CD8-positive, alpha-beta memory T cell (primary cell): ENCODE measurements around the gene LRP5. TPM values are rescaled to one million over a fixed set of nuclear protein-coding genes. Genes with fewer than 3 reads are reported as not detected.

Experiments used
- CTCF ChIA-PET: fragments of 350-600 bp; sonication (Branson Sonifier 250); formaldehyde crosslinking; loops from one replicate; lab custom pipeline; 2021; ENCODE audit warnings: antibody characterized with exemption; lab: Charles Lee
- POLR2A ChIA-PET: fragments of 350-600 bp; sonication (Branson Sonifier 250); formaldehyde crosslinking; loops from one replicate; lab custom pipeline; 2021; ENCODE audit warnings: antibody characterized with exemption; lab: Charles Lee
- DNase-seq, 5 donors: peaks; one replicate each; pipeline versions ENCODE4 v3.0.0 to v3.0.0-alpha.2; 2020 to 2022; ENCODE audit warnings: mixed read lengths in 1 of 5
- H3K27ac ChIP-seq: one replicate; pipeline ENCODE4 v1.7.0; 2013; ENCODE audit warnings: low read depth, mild to moderate bottlenecking, low read length, moderate library complexity
- H3K27me3 ChIP-seq: 2 replicates; pipeline ENCODE4 v1.7.0; 2013; ENCODE audit warnings: low read length, mild to moderate bottlenecking; ENCODE audit not compliant: insufficient read depth, poor library complexity, severe bottlenecking
- H3K36me3 ChIP-seq: 2 replicates; pipeline ENCODE4 v1.7.0; 2013; ENCODE audit warnings: mild to moderate bottlenecking, low read length, moderate library complexity; ENCODE audit not compliant: insufficient read depth
- H3K4me1 ChIP-seq: 2 replicates; pipeline ENCODE4 v1.7.0; 2013; ENCODE audit warnings: mild to moderate bottlenecking, low read length, moderate library complexity; ENCODE audit not compliant: insufficient read depth
- H3K4me3 ChIP-seq: 2 replicates; pipeline ENCODE4 v1.7.0; 2013; ENCODE audit warnings: mild to moderate bottlenecking, low read length
- H3K9me3 ChIP-seq: 2 replicates; pipeline ENCODE4 v1.7.0; 2013; ENCODE audit warnings: mild to moderate bottlenecking, low read length
- H3K27ac Mint-ChIP-seq, 8 donors: one replicate each; pipeline ENCODE4 v1.8.0; 2020 to 2021; ENCODE audit warnings: mixed read lengths in 8 of 8, mild to moderate bottlenecking in 6 of 8, inconsistent platforms in 3 of 8, moderate library complexity in 3 of 8
- H3K27me3 Mint-ChIP-seq, 2 donors: one replicate each; pipeline ENCODE4 v1.8.0; 2020 to 2021; ENCODE audit warnings: mixed read lengths in 2 of 2, mild to moderate bottlenecking in 1 of 2, moderate library complexity in 1 of 2
- H3K36me3 Mint-ChIP-seq, 3 donors: one replicate each; pipeline ENCODE4 v1.8.0; 2020 to 2021; ENCODE audit warnings: mixed read lengths in 3 of 3, inconsistent platforms in 1 of 3, mild to moderate bottlenecking in 1 of 3
- H3K4me1 Mint-ChIP-seq, 3 donors: one replicate each; pipeline ENCODE4 v1.8.0; 2020 to 2021; ENCODE audit warnings: mixed read lengths in 3 of 3, inconsistent platforms in 1 of 3, mild to moderate bottlenecking in 1 of 3
- H3K4me3 Mint-ChIP-seq, 7 donors: one replicate each; pipeline ENCODE4 v1.8.0; 2020 to 2021; ENCODE audit warnings: mixed read lengths in 7 of 7, mild to moderate bottlenecking in 6 of 7, moderate library complexity in 4 of 7, inconsistent platforms in 2 of 7
- H3K9me3 Mint-ChIP-seq, 5 donors: one replicate each; pipeline ENCODE4 v1.8.0; 2020 to 2022; ENCODE audit warnings: mixed read lengths in 5 of 5, mild to moderate bottlenecking in 3 of 5, moderate library complexity in 2 of 5, inconsistent platforms in 1 of 5
- polyA plus RNA-seq: library from polyadenylated mRNA; unstranded; fragments of 300-500 nt; fragmentation: Illumina TruSeq; gene quantifications from one replicate; pipeline ENCODE4 v1.2.3, GENCODE V29; 2021
- total RNA-seq, 2 experiments: library from RNA; stranded (reverse); gene quantifications; one replicate each; pipeline ENCODE4 v1.2.3, GENCODE V29; 2021

LRP5 gene
- total and polyA plus RNA-seq, 3 experiments from 2014 or later, result 0.68 to 9.9 (median 7.5) TPM

DNA sequence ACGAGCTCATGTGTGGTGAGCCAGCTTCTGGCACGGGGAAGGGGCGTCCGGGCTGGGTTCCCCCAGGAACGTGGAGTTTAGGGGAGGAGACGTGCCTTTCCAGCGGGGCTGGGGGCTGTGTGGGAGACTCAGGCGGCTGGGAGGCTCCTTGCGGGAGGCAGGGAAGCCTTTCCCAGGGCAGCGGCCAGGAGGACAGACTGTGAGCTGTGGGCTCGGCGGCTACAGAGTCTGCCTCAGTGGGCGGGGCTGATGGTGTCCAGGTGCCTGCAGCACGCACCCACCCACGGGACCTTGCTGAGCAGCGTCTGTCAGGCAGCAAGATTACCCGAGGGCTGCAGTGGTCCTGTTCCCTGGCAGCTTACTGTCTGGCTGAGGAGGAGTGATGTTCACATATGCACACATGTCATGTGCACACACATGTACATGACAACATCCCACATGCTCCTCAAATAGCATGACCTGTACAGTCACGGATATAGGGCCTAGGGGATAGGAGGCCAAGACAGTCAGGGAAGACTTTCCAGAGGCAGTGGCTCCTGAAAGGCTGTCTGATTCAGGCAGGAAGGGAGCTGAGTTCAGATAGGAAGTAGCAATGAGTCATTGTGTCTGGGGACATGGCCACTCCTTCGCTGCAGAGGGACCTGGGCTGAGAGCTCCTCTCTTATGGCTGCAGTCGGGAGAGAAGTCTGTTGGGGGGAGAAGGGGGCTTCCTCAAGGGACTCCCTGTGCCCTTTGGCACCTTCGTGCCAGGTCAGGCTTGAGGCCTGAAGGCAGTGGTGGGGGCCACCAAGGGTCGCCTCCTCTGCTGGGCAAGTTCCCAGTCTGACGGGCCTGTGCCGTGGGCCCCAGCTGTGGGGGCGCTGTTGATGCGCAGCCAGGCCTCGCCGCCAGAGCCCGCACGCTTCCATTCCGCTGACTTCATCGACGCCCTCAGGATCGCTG is 124.9 kb downstream of the LRP5 start:
- Mint-ChIP-seq H3K4me3 (no peak overlapping the region), H3K27ac (no peak overlapping the region), H3K9me3 (no peaks in the 10 kb centered on the region), H3K36me3 (no peaks in the 10 kb centered on the region), H3K27me3 (peaks cover 0 to 1% of the 10 kb centered on the region in 2 donors), H3K4me1 (no peaks in the 10 kb centered on the region)
- POLR2A ChIA-PET, result interaction anchor here (0.6 kb wide), 1 partner anchor 28 kb away, joined by 3 read pairs; no protein-coding TSS in a partner anchor
- Histone ChIP-seq H3K27ac (no peak overlapping the region), H3K9me3 (no peaks in the 10 kb centered on the region), H3K4me3 (no peak overlapping the region), H3K4me1 (no peaks in the 10 kb centered on the region), H3K36me3 (no peaks in the 10 kb centered on the region), H3K27me3 (no peaks in the 10 kb centered on the region)
- DNase-seq, result no peak
- CTCF ChIA-PET, result no interaction called here

DNA sequence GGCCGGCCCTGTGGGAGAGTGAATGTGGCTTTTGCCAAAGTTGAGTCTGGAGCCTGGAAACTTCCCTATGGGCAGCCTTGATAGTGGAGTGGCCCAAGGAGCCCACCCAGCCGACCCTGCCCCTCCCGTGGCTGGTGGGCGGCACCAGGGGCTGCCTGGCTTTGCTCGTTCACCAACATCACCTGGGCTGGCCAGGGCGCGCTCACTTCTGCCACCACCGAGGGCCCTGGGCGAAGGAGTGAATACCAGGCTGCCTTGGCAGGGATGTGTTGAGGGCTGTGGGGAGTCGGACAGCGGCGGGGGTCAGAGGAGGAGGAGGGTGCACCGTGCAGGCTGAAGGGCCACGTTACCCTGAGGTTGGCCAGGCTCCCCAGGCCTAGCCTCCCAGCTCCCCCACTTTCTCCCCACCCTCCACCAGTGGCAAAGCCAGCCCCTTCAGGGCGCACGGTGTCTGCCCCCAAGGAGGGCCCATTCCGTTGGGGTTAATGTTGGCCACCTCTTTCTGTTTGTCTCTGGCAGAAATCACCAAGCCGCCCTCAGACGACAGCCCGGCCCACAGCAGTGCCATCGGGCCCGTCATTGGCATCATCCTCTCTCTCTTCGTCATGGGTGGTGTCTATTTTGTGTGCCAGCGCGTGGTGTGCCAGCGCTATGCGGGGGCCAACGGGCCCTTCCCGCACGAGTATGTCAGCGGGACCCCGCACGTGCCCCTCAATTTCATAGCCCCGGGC is 125.7 kb downstream of the LRP5 start:
- Mint-ChIP-seq H3K4me1 (no peaks in the 10 kb centered on the region), H3K27ac (peak overlapping the region in 1 of 8 donors; percentile 50), H3K36me3 (no peaks in the 10 kb centered on the region), H3K9me3 (no peaks in the 10 kb centered on the region), H3K27me3 (peaks cover 0 to 1% of the 10 kb centered on the region in 2 donors), H3K4me3 (no peak overlapping the region)
- Histone ChIP-seq H3K27ac (no peak overlapping the region), H3K4me3 (no peak overlapping the region), H3K36me3 (no peaks in the 10 kb centered on the region), H3K4me1 (no peaks in the 10 kb centered on the region), H3K27me3 (no peaks in the 10 kb centered on the region), H3K9me3 (no peaks in the 10 kb centered on the region)
- POLR2A ChIA-PET, result interaction anchor here (0.6 kb wide), 1 partner anchor 28 kb away, joined by 3 read pairs; no protein-coding TSS in a partner anchor
- no peak for DNase-seq
- CTCF ChIA-PET, result no interaction called here

DNA sequence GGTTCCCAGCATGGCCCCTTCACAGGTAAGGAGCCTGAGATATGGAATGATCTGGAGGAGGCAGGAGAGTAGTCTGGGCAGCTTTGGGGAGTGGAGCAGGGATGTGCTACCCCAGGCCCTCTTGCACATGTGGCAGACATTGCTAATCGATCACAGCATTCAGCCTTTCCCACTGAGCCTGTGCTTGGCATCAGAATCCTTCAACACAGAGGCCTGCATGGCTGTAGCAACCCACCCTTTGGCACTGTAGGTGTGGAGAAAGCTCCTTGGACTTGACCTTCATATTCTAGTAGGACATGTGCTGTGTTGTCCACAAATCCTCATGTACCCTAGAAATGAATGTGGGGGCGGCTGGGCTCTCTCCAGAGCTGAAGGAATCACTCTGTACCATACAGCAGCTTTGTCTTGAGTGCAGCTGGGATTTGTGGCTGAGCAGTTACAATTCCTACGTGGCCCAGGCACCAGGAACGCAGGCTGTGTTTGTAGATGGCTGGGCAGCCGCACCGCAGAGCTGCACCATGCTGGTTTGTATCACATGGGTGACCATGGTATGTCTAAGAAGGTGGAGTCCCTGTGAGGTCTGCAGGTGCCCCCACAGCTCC is 126.4 kb downstream of the LRP5 start:
- Histone ChIP-seq H3K27me3 (no peaks in the 10 kb centered on the region), H3K27ac (no peak overlapping the region), H3K9me3 (no peaks in the 10 kb centered on the region), H3K4me1 (no peaks in the 10 kb centered on the region), H3K4me3 (no peak overlapping the region), H3K36me3 (no peaks in the 10 kb centered on the region)
- H3K4me1 Mint-ChIP-seq, result no peaks in the 10 kb centered on the region
- H3K9me3 Mint-ChIP-seq, result no peaks in the 10 kb centered on the region
- DNase-seq, result no peak
- CTCF ChIA-PET, result no interaction called here
- H3K27ac Mint-ChIP-seq, result no peak overlapping the region
- POLR2A ChIA-PET, result no interaction called here
- H3K36me3 Mint-ChIP-seq, result no peaks in the 10 kb centered on the region
- H3K4me3 Mint-ChIP-seq, result no peak overlapping the region
- peaks cover 0 to 1% of the 10 kb centered on the region in 2 donors for H3K27me3 Mint-ChIP-seq

DNA sequence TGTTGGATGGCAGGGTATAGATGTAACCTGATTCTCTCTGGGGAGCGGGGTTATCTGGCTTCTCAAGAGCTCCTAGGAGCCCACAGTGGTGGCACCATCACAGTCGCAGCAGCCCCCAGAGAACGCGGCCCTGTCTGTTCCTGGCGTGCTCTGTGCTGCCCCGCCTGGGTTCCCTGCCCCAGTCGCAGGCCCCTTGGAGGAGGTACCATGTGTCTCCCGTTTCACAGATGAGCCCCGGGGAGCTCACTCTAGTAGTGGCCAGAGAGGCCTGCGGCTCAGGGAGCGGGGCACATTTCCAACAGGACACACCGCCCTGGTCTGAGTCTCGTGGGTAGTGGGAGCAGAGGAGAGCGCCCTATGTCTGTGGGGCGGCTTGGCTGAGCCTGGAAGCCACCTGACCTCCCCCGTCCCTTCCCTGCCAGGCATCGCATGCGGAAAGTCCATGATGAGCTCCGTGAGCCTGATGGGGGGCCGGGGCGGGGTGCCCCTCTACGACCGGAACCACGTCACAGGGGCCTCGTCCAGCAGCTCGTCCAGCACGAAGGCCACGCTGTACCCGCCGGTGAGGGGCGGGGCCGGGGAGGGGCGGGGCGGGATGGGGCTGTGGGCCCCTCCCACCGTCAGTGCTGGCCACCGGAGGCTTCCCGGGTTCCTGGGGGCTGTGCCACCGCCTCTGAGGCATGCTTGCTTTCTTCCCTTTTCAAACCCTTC is 127.1 kb downstream of the LRP5 start:
- Histone ChIP-seq H3K27me3 (no peaks in the 10 kb centered on the region), H3K27ac (no peak overlapping the region), H3K36me3 (no peaks in the 10 kb centered on the region), H3K4me3 (no peak overlapping the region), H3K9me3 (no peaks in the 10 kb centered on the region), H3K4me1 (no peaks in the 10 kb centered on the region)
- ChIA-PET POLR2A (no interaction called here), CTCF (no interaction called here)
- Mint-ChIP-seq H3K4me1 (no peaks in the 10 kb centered on the region), H3K27me3 (peaks cover 0 to 1% of the 10 kb centered on the region in 2 donors), H3K27ac (peak overlapping the region in 1 of 8 donors; percentile 61), H3K4me3 (no peak overlapping the region), H3K36me3 (no peaks in the 10 kb centered on the region), H3K9me3 (no peaks in the 10 kb centered on the region)
- no peak for DNase-seq

DNA sequence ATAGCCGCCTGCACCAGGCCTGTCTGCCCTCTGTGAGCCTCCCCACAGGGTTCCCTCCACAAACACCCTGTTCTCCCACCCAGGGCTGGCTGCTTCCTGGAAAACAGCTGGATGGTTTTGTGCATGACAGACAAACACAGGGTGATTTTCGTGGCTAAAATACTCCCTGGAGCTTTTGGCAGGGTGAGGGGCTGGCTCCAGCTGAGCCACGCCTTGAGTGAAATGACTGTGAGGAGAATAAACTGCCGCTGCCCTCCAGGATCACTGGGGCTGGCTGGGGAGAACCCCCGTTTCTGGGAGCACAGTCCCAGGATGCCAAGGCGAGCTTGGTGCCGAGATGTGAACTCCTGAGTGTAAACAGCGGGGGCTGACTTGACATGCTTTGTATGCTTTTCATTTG is 127.8 kb downstream of the LRP5 start:
- CTCF ChIA-PET, result no interaction called here
- no peaks in the 10 kb centered on the region for H3K4me1 Mint-ChIP-seq
- H3K27ac Mint-ChIP-seq, result peak overlapping the region in 1 of 8 donors; percentile 61
- Histone ChIP-seq H3K27ac (no peak overlapping the region), H3K36me3 (no peaks in the 10 kb centered on the region), H3K9me3 (no peaks in the 10 kb centered on the region), H3K4me3 (no peak overlapping the region), H3K27me3 (no peaks in the 10 kb centered on the region), H3K4me1 (no peaks in the 10 kb centered on the region)
- no peaks in the 10 kb centered on the region for H3K36me3 Mint-ChIP-seq
- H3K4me3 Mint-ChIP-seq, result no peak overlapping the region
- no peaks in the 10 kb centered on the region for H3K9me3 Mint-ChIP-seq
- DNase-seq, result no peak
- H3K27me3 Mint-ChIP-seq, result peaks cover 0 to 1% of the 10 kb centered on the region in 2 donors
- POLR2A ChIA-PET, result no interaction called here

DNA sequence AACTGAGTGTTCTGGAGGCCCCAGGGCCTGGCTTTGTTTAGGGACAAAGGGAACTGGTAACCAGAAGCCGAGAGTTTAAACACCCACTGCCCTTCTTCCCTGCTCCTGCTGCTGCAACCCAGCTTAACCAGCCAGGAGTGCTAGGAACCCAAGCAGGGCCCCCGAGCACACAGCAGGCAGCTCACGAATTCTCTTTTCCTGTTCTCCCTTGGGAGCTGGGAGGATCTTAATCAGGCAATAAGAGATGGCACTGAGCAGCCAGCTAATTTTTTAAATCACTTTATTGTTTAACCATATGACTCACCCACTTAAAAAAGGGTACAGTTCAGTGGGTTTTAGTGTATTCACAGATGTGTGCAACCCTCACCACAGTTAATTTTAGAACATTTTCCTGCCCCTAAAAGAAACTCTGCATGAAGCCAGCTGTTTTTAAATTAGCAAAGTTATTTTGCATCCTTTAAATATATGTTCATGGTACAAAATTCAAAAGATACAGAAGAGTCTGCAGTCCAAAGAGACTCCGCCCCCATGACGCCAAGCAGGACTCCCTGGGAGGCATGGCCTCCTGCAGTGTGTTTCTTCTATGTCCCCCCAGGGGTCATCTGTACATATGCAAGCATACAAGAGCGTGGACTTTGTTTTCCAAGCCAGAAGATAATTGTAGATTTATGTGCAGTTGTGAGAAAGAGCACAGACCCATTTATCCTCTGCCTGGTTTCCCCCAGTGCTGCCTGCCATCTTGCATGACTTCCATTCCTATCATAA is 129.3 kb downstream of the LRP5 start:
- Histone ChIP-seq H3K27ac (no peak overlapping the region), H3K36me3 (no peaks in the 10 kb centered on the region)

DNA sequence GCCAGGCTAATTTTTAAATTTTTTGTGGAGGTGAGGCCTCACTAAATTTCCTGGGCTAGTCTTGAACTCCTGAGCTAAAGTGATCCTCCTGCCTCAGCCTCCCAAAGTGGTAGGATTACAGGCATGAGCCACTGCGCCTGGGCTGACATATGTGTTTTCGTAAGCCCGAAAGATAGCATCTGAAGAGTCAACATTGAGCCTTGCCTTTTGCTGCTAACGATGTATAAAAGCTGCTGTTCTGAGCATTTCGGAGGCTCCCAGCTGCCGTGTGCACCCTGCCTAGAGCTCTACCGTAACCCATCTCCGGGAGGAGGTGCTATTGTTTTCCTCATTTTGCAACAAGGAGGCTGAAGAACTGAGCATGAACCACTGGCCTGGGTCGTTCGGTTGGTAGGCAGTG is 130.0 kb downstream of the LRP5 start:
- Mint-ChIP-seq H3K9me3 (no peaks in the 10 kb centered on the region), H3K4me1 (peaks cover 3% of the 10 kb centered on the region in 3 donors), H3K27ac (no peak overlapping the region), H3K27me3 (peaks cover 0 to 3% of the 10 kb centered on the region in 2 donors), H3K36me3 (no peaks in the 10 kb centered on the region), H3K4me3 (no peak overlapping the region)
- Histone ChIP-seq H3K4me3 (no peak overlapping the region), H3K36me3 (no peaks in the 10 kb centered on the region), H3K27ac (no peak overlapping the region), H3K4me1 (no peaks in the 10 kb centered on the region), H3K27me3 (no peaks in the 10 kb centered on the region), H3K9me3 (no peaks in the 10 kb centered on the region)
- CTCF ChIA-PET, result no interaction called here
- POLR2A ChIA-PET, result no interaction called here
- no peak for DNase-seq

More for the DNA sequence above, 129.3 kb downstream of the LRP5 start:
- H3K36me3 Mint-ChIP-seq, result no peaks in the 10 kb centered on the region
- no peaks in the 10 kb centered on the region for H3K4me1 Mint-ChIP-seq
- H3K27me3 Mint-ChIP-seq, result peaks cover 0 to 1% of the 10 kb centered on the region in 2 donors
- no peak overlapping the region for H3K4me3 Mint-ChIP-seq
- no peaks in the 10 kb centered on the region for H3K27me3 ChIP-seq
- no peaks in the 10 kb centered on the region for H3K4me1 ChIP-seq
- CTCF ChIA-PET, result no interaction called here
- H3K4me3 ChIP-seq, result no peak overlapping the region
- H3K9me3 Mint-ChIP-seq, result no peaks in the 10 kb centered on the region
- no peaks in the 10 kb centered on the region for H3K9me3 ChIP-seq
- H3K27ac Mint-ChIP-seq, result no peak overlapping the region
- DNase-seq, result no peak
- POLR2A ChIA-PET, result no interaction called here
